ENCODE data around the gene FHIT.
"Not testable (repeated sequence)": the region's sequence is repeated elsewhere in the genome, so short reads cannot be mapped to it uniquely, and the experiment has no call there.

FHIT gene

DNA sequence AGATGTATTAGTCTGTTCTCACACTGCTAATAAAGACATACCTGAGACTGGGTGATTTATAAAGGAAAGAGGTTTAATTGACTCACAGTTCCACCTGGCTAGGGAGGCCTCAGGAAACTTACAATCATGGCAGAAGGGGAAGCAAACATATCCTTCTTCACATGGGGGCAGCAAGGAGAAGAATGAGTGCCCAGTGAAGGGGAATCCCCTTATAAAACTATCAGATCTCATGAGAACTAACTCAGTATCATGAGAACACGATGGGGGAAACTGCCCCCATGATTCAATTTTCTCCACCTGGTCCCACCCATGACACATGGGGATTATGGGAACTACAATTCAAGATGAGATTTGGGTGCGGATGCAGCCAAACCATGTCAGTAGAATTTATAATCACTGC is 1316.7 kb downstream of the FHIT start:
- DNase-seq (ENCODE audit: low spot score), result not testable (repeated sequence)

DNA sequence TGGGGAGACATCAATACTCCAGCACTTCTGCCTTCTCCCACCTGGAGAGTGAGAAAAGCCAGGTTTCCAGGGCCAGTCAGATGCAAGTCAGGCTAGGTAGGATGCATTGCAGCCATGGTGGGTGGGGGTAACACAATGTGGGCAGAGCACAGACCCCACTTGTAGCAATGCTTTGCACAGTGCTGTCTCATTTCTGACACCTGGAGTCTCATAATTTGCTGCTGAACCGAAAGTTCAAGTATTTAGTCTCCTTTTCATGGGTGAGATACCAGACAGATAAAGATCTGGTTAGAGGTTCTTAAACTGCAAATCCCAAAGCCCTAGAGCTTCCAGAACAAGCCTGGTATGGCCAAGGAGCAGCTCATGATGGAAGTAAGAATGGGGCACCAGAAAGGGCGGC is 1321.1 kb downstream of the FHIT start:
- no peak for DNase-seq (ENCODE audit: low spot score)

DNA sequence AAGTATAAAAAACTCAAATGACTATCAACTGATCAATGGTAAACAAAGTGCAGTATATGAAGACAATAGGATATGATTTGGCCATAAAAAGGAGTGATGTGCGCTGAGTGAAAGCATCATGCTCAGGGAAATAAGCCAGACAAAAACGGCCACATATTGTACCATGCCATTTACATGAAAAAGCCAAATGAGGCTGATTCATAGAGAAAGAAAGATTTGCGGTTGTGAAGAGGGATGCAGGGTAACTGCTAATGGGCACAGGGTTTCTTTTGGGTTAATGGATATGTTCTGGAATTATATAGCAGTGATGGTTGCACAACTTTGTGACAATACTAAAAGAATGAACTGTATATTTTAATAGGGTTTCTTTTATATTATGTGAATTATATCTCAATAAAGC is 1324.2 kb downstream of the FHIT start:
- no peak for DNase-seq (ENCODE audit: low spot score)

DNA sequence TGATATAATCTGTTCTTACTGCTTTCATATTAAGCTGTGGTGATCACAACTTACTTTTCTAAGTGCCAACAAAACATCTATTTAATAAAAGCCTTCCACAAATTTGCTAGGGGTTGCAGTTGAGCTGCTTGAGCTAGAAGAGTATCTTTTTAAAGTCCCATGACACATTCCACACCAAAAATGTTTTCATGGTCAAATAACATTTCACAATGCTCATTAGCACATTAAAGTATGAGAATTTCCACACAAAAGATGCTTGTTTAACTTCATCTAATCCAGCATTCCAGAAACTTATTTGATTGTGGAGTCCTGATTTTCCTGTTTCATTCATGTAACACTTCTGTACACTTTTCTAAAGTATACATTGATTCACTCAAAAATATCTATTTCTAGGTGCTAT is 1325.3 kb downstream of the FHIT start:
- no peak for DNase-seq (ENCODE audit: low spot score)

DNA sequence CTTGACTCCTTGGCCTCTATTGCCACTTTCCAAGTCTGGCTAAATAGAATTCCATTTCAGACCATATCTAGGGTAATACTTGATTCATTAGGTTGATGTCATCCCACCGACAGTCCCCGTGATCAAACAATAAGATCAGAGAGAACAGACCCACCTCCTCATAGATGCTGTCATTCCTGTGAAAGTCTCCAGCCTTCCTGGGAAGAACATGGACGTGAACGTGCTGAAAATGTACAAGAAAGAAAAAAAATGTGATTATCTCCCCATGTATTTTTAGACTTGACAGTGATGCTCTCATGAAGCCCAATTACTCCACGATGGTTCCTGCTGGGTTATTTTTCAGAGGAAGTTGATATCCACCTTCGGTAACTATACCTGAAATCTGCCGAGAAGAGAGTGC is 1329.1 kb downstream of the FHIT start:
- DNase-seq (ENCODE audit: low spot score), result no peak

DNA sequence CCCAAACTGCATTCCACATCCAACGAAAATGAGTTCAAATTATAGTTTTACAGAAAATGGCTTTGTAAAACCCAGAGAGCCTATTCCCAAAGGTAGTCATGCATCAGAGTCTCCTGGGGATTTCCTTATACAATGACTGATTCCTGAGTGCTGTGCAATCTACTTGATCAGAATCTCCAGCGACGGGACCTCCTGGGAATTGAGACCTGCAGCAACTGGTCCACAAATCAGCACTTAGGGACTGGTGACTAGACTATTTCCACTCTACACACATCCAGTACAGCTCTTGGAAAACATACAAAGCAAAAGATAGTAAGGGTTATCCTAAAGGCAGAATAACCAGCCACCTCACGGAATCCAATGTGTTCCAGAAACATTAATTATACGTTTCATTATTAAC is 1330.4 kb downstream of the FHIT start:
- DNase-seq (ENCODE audit: low spot score), result no peak

DNA sequence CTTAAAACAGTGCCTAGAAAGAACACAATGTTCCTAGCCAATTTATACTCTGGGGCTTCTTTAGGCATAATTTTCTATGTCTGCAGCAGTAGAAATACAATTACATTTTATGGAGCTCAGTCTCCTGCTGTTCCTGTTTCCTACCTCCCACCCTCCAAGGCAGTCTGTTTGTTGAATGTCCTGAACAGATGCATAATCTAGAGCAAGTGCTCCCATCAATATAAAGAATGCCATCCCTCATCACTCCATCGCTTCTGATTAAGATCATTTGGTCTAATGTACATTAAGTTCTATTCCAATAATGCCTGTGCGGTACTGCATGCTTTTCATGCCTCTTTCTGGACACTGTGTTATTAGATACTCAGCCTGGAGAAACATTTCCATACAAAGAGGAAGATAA is 1331.7 kb downstream of the FHIT start:
- no peak for DNase-seq (ENCODE audit: low spot score)

DNA sequence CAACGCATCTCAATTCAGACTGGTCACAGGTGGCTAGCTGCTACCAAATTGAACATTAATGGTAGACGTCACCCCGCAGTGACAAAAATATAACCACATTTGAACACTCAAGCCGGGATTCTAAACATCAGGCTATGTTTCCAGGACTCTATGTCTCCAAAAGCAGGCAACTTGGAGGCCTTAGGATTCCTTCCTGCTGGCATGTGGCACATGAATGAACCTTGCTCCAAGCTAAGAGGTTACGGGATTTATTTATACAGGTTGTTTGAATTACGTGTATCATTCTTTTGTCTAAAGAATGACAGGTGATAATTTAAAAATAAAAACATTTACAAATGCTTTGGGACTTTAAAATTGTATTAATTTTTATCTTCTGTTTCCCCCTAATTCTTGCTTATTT is 1337.0 kb downstream of the FHIT start:
- no peak for DNase-seq (ENCODE audit: low spot score)

DNA sequence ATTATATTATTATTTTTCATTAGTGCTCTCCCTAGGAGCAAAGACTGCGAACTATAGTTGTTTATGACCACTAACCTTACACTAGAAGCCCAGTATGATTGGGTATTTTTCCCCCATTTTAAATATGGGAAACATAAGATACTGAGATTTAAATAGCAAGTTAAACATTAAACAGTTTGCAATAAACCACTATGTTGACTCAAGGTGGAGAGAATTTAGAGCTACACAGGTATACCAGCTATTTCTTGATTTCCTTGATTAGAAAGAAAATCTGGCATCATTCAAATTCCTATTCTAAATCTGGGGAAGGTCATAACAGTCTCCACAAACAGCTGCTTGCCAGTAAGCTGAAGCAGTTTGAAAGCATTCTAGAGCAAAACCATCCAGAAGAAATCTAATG is 1337.6 kb downstream of the FHIT start:
- no peak for DNase-seq (ENCODE audit: low spot score)

DNA sequence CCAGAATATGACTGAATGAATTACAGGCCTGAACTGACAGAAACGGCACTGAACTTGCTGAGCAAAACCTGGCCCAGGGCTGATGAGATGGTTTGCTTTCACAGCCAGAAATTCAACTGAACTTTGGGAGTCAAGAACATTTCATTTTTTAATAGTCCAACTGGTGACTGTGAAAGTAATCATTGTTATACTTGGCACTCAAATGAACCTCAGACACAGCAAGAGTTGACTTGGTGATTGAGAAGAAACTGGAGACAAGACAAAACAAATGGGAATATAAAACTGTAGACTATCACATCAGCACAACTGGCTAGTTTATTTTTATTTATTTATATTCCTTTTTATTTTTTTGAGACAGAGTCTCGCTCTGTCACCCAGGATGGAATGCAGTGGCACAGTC is 1342.6 kb downstream of the FHIT start:
- no peak for DNase-seq (ENCODE audit: low spot score)

DNA sequence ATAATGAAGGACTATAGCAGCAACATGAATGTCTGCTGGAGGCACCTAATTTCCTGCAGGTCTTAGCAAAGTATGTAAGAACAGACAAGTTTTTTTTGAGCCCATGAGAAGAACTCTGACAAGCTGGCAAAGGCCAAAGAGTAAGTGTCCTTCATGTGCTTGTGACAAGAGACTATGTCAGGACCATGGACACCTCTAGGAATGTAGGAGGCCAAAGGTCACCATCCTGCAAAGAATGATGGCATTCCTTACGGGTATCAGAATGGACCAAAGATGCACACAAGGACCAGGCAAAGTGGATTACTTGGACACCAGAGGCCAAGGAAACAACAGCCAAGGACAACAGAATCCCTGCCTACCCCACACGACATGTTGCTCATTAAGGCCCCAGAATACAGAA is 1343.0 kb downstream of the FHIT start:
- no peak for DNase-seq (ENCODE audit: low spot score)

DNA sequence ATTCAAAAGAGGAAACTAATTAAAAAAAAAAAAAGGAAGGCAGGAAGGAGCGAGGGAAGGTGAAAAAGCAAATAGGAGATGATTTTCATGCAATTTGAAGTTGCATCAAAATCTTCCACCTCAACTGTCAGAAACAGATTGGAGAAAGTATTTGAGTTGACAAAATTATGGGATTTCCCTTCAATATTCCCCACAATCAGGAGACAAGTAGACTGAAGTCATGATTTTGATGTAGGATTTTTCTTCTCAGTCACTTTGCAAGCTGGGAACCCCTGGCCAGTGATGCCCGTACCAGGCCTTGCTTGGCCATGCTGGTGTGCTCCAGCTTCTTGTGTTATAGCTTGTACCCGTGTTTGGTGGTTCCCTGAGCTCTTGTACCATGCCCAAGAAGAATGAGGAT is 1347.0 kb downstream of the FHIT start:
- DNase-seq (ENCODE audit: low spot score), result no peak

DNA sequence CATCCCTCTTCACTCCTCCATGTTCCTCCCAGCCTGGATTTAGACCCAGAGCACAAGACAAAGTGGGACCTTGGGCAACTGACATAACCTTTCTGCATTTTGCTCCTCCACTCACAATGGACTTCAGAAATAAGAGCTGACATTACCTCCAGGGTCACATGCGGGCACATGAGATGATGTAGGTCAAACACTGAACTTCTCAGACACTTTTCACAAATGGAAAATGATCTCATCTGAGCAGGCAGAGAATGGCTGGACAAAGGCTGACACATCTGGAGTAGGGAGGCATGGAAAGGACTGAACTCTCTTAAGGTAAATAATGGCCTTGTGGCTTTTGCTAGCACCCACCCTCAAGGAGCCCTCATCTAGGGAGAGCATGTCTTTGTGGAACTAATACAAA is 1352.2 kb downstream of the FHIT start:
- DNase-seq (ENCODE audit: low spot score), result no peak

DNA sequence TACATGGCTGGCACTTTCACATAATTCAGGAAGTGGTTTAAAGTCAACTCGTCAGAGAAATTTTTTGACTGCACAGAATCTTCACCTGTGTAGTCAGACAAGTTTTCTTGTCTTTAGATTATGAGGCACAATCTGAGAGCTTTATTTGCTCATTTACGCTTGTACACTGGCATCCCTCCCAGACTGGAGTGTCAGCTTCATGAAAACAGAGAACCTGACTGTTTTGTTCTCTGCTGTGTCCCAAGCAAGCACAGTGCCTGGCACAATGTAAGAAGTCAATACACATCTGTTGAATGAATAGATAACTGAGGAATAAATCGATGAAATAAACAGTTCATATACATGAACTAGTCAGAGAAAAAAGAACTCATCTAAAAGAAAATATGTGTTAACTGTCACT is 1355.3 kb downstream of the FHIT start:
- DNase-seq (ENCODE audit: low spot score), result no peak

DNA sequence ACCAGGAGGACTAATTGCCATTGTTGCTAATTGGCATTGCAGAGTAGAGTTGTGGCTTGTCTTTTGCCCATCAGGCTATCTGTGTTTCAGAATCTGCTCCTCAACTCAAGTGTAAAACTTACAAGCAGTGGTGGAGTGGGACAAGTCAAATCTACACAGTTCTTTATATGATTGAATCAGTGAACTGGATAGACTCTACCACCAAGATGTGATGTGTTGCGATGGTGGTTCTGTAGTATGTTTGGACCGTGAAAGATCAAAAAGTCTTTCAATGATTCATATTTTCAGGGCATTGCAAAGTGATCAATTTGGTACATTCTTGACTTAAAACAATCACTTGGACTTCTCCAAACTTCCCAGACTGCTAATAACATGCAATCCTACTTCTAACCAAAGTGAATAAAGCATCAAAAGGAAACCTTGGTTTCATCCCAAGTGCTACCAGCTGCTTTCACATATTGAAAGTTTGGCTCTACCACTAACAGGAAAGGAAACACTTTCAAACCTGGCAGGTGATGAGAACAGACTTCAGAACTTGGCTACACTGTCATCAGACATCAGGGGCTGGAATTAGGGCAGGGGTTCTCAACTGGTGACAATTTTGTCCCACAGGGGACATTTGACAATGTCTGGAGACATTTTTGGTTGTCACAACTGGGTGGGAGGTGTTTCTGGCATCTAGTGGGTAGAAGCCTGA is 1356.7 kb downstream of the FHIT start:
- DNase-seq (ENCODE audit: low spot score), result no peak

DNA sequence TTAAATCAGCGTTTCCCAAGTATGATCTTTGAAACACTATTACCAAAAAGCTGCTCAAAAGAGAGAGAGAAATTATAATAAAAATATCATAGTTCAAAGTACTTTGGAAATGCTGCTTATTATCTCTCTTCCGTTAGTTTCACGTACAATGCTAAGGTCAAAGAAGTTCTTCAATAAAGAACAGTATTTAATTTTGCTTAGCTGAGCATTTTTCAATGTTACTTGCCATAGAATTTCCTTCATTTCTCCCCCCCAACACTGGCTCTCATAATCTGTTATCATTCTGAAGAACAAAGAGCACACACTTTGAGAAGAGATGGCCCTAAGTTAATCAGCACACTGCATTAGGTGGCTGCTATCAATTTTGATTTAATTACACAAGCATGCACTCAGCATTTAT is 1360.6 kb downstream of the FHIT start:
- no peak for DNase-seq (ENCODE audit: low spot score)

DNA sequence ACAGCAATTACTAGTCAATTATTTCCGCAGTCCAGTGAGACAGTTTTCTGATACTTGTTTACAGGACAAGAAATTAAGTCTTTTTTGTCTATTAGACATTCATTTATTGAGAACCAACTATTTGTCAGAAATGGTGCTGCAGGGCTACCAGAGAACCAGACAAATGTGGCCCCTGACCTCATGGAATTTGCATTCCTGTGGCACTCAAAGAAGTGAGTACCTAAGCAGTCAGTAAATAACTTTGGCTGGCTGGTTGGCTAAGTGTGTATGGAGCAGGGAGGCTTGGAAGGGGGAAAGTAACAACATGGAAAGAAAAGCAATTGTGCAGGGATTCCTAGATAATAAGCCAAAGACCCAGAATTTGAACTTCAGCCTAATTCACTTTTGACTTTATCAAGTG is 1364.5 kb downstream of the FHIT start:
- no peak for DNase-seq (ENCODE audit: low spot score)

DNA sequence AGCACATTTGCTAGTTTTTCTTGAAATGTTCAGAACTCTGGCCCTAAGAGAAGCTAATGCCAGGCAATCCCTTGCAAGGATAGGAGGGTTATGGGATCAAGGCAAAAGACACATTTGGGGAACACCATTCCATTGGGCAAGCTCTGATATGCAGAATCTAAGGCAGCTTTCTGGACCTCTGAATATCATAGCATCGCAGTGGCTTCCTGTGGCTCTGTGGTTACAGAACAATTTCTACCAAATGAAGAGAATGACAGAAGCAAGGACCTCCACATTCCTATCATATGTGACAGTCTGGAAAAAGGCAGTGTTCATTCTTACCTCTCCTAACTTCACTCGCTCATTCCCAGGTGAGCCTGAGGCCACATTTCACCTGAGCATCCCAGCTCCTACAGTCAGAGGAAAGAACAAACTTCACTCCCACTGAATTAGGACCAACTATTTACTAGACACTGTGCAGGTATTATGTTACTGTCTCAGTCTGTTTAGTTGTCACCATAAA is 1365.3 kb downstream of the FHIT start:
- DNase-seq (ENCODE audit: low spot score), result no peak

DNA sequence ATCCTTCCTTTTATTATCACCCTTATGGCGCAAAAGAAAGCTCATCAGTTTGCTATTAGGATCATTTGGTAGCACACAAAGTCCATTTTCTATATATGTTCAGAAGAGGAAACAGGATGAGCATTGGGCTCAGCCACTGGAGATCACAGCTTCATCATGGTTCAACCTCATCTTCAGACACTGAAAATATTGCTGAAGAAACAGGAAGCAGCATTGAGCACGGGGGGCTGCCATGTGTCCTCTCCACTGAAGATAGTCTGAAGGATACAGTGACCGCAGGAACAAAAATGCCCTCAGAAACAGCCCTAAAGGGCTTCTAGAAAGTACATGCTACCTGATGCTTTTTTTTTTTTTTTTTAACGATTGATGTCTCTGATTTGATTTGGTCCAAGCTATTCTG is 1366.2 kb downstream of the FHIT start:
- DNase-seq (ENCODE audit: low spot score), result no peak

DNA sequence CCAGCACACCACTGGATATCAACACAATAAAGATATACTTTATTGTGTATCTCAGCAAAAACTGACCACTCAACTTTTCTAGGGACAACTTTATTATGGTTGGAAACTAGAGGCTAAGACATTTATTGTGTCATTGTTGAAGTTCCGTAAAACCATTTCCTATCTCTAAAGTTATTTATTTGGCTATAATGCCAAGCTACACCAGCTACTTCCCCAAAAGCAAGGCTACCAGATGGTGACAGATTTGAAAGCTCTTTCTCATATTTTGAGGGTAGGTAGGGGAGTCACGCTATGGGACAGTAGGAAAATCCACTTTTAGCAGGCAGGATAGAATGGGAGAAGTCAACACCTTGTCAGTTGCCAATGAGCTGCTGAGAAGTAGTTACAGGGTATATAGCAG is 1366.8 kb downstream of the FHIT start:
- DNase-seq (ENCODE audit: low spot score), result no peak

DNA sequence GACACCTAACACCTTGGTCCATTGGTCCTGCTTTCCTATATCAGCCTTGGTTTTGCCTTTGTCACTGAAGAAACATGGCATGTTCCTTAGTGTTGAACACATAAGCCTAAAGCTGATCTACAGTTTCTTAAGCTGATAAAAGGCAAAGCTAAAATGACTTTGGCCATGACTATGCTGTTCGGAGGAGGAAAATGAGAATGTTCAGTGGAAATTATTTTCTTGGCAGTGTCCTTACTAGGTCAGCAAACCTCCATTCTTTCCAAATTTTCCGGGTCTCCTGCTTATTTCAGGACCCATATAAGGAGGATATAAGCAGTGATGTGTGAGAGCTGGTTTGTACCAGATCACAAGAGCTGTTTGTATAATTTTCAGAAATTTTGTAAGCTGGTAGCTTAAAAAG is 1368.5 kb downstream of the FHIT start:
- no peak for DNase-seq (ENCODE audit: low spot score)

DNA sequence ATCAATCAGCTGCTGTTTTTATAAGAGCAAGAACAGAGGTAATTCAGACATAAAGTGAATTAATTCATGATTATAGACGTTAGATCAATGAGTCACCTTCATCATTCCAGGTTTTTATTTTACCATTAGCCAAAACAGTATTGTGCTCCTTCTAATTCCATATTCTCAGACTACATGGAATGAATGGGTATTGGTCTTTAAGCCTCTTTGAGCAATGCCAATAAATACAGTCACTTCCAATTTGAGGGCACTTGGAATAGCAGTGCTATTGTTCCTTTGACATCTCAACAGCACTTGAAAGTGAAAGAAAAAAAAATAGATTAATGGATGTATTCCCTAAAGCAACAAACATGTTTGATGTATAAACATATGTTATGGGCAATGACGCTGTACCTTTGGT is 1370.5 kb downstream of the FHIT start:
- no peak for DNase-seq (ENCODE audit: low spot score)

DNA sequence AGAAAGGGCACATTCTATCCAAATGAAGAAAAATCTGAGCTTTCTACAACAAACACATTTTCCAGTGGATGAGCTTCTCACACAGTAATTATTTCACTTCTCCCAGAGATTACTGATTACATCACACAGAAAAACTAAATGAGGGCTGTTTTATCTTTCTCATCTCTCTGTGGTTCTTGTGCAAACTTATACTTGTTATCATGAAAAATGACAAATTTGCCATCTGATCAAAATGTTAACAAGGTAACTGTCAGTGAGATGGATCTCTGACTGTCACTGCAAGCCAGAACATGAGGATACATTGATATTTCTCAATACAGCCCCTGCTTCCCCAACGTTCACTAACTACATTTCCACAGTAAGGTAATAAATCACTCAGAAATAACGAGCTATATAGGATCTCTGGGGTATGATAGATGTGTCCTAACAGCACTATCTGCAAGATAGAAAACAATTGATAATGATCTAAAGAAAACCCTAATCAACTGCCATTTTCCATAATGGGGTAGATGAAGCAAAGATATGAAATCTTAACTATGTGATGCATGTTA is 1372.1 kb downstream of the FHIT start:
- DNase-seq (ENCODE audit: low spot score), result no peak

DNA sequence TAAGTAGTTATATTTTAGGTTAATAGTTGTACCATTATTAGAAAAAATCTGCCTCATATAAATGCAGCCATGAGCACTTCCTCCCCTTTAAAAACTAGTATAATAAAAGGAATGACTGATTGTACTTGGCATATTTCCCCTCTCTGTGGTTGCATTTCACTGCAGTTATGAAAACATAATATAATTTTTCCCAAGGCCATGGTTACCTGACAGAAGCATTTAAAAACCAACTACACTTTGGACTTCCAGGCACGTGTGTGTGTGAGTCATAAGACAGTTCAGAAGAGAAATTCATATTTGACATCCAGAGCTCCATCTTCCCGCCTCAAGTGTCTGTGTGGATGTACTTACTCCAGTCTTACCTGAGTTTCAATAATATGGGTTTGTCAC is 1373.2 kb downstream of the FHIT start:
- DNase-seq (ENCODE audit: low spot score), result peak; percentile 1

Data from LoVo (cell line).